HepG2 (cell line): ENCODE measurements around the gene POFUT1. TPM values are rescaled to one million over a fixed set of nuclear protein-coding genes. Genes with fewer than 3 reads are reported as not detected.

Experiments
- ADNP ChIP-seq: sonication (generic); formaldehyde crosslinking; IDR thresholded peaks from 2 replicates; pipeline ENCODE4 v1.4.0; 2020; ENCODE audit warnings: missing genetic modification reagents
- ATF5 ChIP-seq: sonication (generic); formaldehyde crosslinking; IDR thresholded peaks from 2 replicates; pipeline ENCODE4 v1.4.0; 2020; ENCODE audit warnings: mild to moderate bottlenecking, low read depth, missing genetic modification reagents
- CSRNP1 ChIP-seq: sonication (generic); formaldehyde crosslinking; IDR thresholded peaks from 2 replicates; pipeline ENCODE4 v1.8.1; 2023; ENCODE audit warnings: mild to moderate bottlenecking, missing genetic modification reagents
- FOXJ3 ChIP-seq: sonication (generic); formaldehyde crosslinking; IDR thresholded peaks from 2 replicates; pipeline ENCODE4 v1.4.0; 2020; ENCODE audit warnings: missing genetic modification reagents, mild to moderate bottlenecking, borderline replicate concordance
- HNRNPLL ChIP-seq: fragments of 200-400 bp; formaldehyde crosslinking; IDR thresholded peaks from 2 replicates; pipeline ENCODE4 v1.6.1; 2017; ENCODE audit warnings: mild to moderate bottlenecking, low read depth, low read length; ENCODE audit not compliant: poor library complexity, severe bottlenecking
- MEIS2 ChIP-seq: sonication (generic); formaldehyde crosslinking; IDR thresholded peaks from 2 replicates; pipeline ENCODE4 v1.9.0; 2021; ENCODE audit warnings: mild to moderate bottlenecking, missing genetic modification reagents
- MNT ChIP-seq: fragments of 450-650 bp; IDR thresholded peaks from 2 replicates; pipeline ENCODE4 v1.6.1; 2016
- PAXIP1 ChIP-seq: sonication (generic); formaldehyde crosslinking; conservative IDR thresholded peaks from 2 replicates; pipeline ENCODE4 v1.4.0; 2020; ENCODE audit warnings: mild to moderate bottlenecking, missing genetic modification reagents, moderate library complexity
- PBX3 ChIP-seq: sonication (generic); formaldehyde crosslinking; IDR thresholded peaks from 2 replicates; pipeline ENCODE4 v1.8.1; 2023; ENCODE audit warnings: missing genetic modification reagents, inconsistent platforms, borderline replicate concordance
- RFX1 ChIP-seq: fragments of 450-650 bp; IDR thresholded peaks from 2 replicates; pipeline ENCODE4 v1.6.1; 2017
- SOX5 ChIP-seq: IDR thresholded peaks from 2 replicates; pipeline ENCODE4 v1.6.1; 2016; ENCODE audit warnings: borderline replicate concordance
- STAG1 ChIP-seq: sonication (generic); formaldehyde crosslinking; IDR thresholded peaks from 2 replicates; pipeline ENCODE4 v1.4.0; 2020; ENCODE audit warnings: missing genetic modification reagents
- TFDP2 ChIP-seq: sonication (generic); formaldehyde crosslinking; IDR thresholded peaks from 2 replicates; pipeline ENCODE4 v1.4.0; 2020; ENCODE audit warnings: missing genetic modification reagents
- ZNF17 ChIP-seq: sonication (generic); formaldehyde crosslinking; IDR thresholded peaks from 2 replicates; pipeline ENCODE4 v1.5.0; 2020; ENCODE audit warnings: mild to moderate bottlenecking, missing genetic modification reagents
- ZNF496 ChIP-seq: sonication (generic); formaldehyde crosslinking; IDR thresholded peaks from 2 replicates; pipeline ENCODE4 v1.8.1; 2023; ENCODE audit warnings: mild to moderate bottlenecking, moderate library complexity, missing genetic modification reagents; ENCODE audit not compliant: insufficient replicate concordance
- polyA plus RNA-seq, 8 experiments: library from polyadenylated mRNA; depleted of rRNA in 3 of 8; stranded (reverse) in 7 of 8; unstranded in 1 of 8; fragments of >200 nt; fragmentation: Illumina TruSeq in 4 of 8; extraction: Trizol in 4 of 8; gene quantifications; 2 replicates each; pipeline versions ENCODE4 v1.2.1 to v1.2.3, GENCODE V29; 2011 to 2016; ENCODE audit warnings: low read depth in 4 of 8, missing spikeins in 1 of 8, mixed read lengths in 1 of 8; ENCODE audit not compliant: insufficient read depth in 1 of 8
- total RNA-seq, 5 experiments: library from RNA; depleted of rRNA; stranded (reverse); fragments of >200 nt; fragmentation: Illumina TruSeq; extraction: Trizol; gene quantifications; 2 replicates each; pipeline ENCODE4 v1.2.3, GENCODE V29; 2016; ENCODE audit warnings: low read depth in 1 of 5

The POFUT1 gene
- total and polyA plus RNA-seq, 2 of the 13 experiments (the other 11 are each of a cell fraction or from before 2014, with no cell fraction given) = 35.5 to 58.3 TPM

GRCh38 chr20:32263398-32263954, 55.8 kb downstream of the POFUT1 start (continued):
- TF ChIP-seq ZNF17 (no peak), SOX5 (CRISPR knock-in tag) (peak; percentile 70), TFDP2 (CRISPR knock-in tag) (no peak), ADNP (CRISPR knock-in tag) (peak; percentile 87), HNRNPLL (no peak), ATF5 (CRISPR knock-in tag) (no peak), STAG1 (CRISPR knock-in tag) (no peak), FOXJ3 (CRISPR knock-in tag) (peak; percentile 85), RFX1 (no peak), ZNF496 (CRISPR knock-in tag) (no peak), MEIS2 (CRISPR knock-in tag) (peak; percentile 56; the same call in 1 of the 2 replicates), MNT (no peak), PBX3 (CRISPR knock-in tag) (no peak), PAXIP1 (CRISPR knock-in tag) (peak; percentile 62), CSRNP1 (CRISPR knock-in tag) (no peak)
